Astrocyte (in vitro differentiated cells and primary cell): Measurements from ENCODE around the gene RAB30. TPM values are rescaled to one million over a fixed set of nuclear protein-coding genes. Genes with fewer than 3 reads are reported as not detected.

Source experiments
- DNase-seq: peaks from one replicate; pipeline ENCODE4 v3.0.0-alpha.2; 2010; ENCODE audit warnings: low read depth
- FAIRE-seq: peaks from 2 replicates; lab custom pipeline; 2011; peaks lifted over from hg19 to GRCh38; lab: Jason Lieb, UNC
- H2AFZ ChIP-seq: 2 replicates; pipeline ENCODE4 v1.6.0; 2012; ENCODE audit warnings: low read depth, low read length, inconsistent platforms
- H3K27ac ChIP-seq: 2 replicates; pipeline ENCODE4 v1.5.1; 2011; ENCODE audit warnings: low read depth, low read length, inconsistent platforms
- H3K27me3 ChIP-seq: 2 replicates; pipeline ENCODE4 v1.6.0; 2011; ENCODE audit warnings: low read length, inconsistent platforms; ENCODE audit not compliant: insufficient read depth
- H3K36me3 ChIP-seq: 2 replicates; pipeline ENCODE4 v1.5.1; 2011; ENCODE audit warnings: low read length, inconsistent platforms; ENCODE audit not compliant: insufficient read depth
- H3K4me1 ChIP-seq: 2 replicates; pipeline ENCODE4 v1.5.1; 2011; ENCODE audit warnings: low read length, inconsistent platforms; ENCODE audit not compliant: insufficient read depth
- H3K4me2 ChIP-seq: 2 replicates; pipeline ENCODE4 v1.6.0; 2012; ENCODE audit warnings: low read length, inconsistent platforms
- H3K4me3 ChIP-seq: 2 replicates; pipeline ENCODE4 v1.5.1; 2011; ENCODE audit warnings: low read depth, mild to moderate bottlenecking, low read length, inconsistent platforms; ENCODE audit not compliant: insufficient read depth
- H3K79me2 ChIP-seq: 2 replicates; pipeline ENCODE4 v1.6.0; 2012; ENCODE audit warnings: mild to moderate bottlenecking, low read length, inconsistent platforms; ENCODE audit not compliant: insufficient read depth
- H3K9ac ChIP-seq: 2 replicates; pipeline ENCODE4 v1.6.0; 2012; ENCODE audit warnings: mild to moderate bottlenecking, low read length, inconsistent platforms
- H3K9me3 ChIP-seq: 2 replicates; pipeline ENCODE4 v1.5.1; 2012; ENCODE audit warnings: low read depth, mild to moderate bottlenecking, low read length, inconsistent platforms; ENCODE audit not compliant: insufficient read depth
- H4K20me1 ChIP-seq: 2 replicates; pipeline ENCODE4 v1.6.0; 2012; ENCODE audit warnings: low read length, inconsistent platforms; ENCODE audit not compliant: insufficient read depth
- H3K27ac Mint-ChIP-seq: one replicate; pipeline ENCODE4 v1.8.0; 2021; ENCODE audit warnings: mild to moderate bottlenecking, mixed read lengths; ENCODE audit not compliant: unreplicated experiment
- H3K27me3 Mint-ChIP-seq: one replicate; pipeline ENCODE4 v1.8.0; 2021; ENCODE audit warnings: low read depth, mixed read lengths; ENCODE audit not compliant: unreplicated experiment
- H3K36me3 Mint-ChIP-seq: one replicate; pipeline ENCODE4 v1.8.0; 2021; ENCODE audit warnings: low read depth, mixed read lengths; ENCODE audit not compliant: unreplicated experiment
- H3K4me1 Mint-ChIP-seq: one replicate; pipeline ENCODE4 v1.8.0; 2021; ENCODE audit warnings: low read depth, mixed read lengths; ENCODE audit not compliant: unreplicated experiment
- H3K4me3 Mint-ChIP-seq: one replicate; pipeline ENCODE4 v1.8.0; 2021; ENCODE audit warnings: mild to moderate bottlenecking, moderate library complexity, mixed read lengths; ENCODE audit not compliant: unreplicated experiment
- H3K9me3 Mint-ChIP-seq: one replicate; pipeline ENCODE4 v1.8.0; 2021; ENCODE audit warnings: mild to moderate bottlenecking, mixed read lengths; ENCODE audit not compliant: unreplicated experiment
- CTCF ChIP-seq: IDR thresholded peaks from 2 replicates; pipeline ENCODE4 v1.5.1; 2011; ENCODE audit warnings: low read depth, mild to moderate bottlenecking, inconsistent platforms, low read length, moderate library complexity; ENCODE audit not compliant: insufficient read depth
- EZH2 ChIP-seq: IDR thresholded peaks from 2 replicates; pipeline ENCODE4 v1.6.1; 2012; ENCODE audit warnings: mild to moderate bottlenecking, low read length, inconsistent platforms; ENCODE audit not compliant: insufficient read depth
- total RNA-seq: library from RNA; stranded (reverse); gene quantifications from 2 replicates; pipeline ENCODE4 v1.2.1, GENCODE V29; 2021

The RAB30 gene
- total RNA-seq, 1 donor from 2014 or later = 40.0 TPM

GRCh38 chr11:83087035-83087434 lies 15.3 kb upstream of the RAB30 start:
- Mint-ChIP-seq H3K4me1 (no peaks in the 10 kb centered on the region), H3K27me3 (no peaks in the 10 kb centered on the region), H3K9me3 (no peaks in the 10 kb centered on the region), H3K36me3 (peaks cover 2% of the 10 kb centered on the region), H3K27ac (no peak overlapping the region), H3K4me3 (no peak overlapping the region)
- Histone ChIP-seq H3K4me2 (no peak overlapping the region), H3K27ac (no peak overlapping the region), H3K4me1 (no peaks in the 10 kb centered on the region), H4K20me1 (no peaks in the 10 kb centered on the region), H3K27me3 (no peaks in the 10 kb centered on the region), H3K9ac (no peak overlapping the region), H3K79me2 (no peaks in the 10 kb centered on the region), H2AFZ (no peak overlapping the region), H3K4me3 (no peak overlapping the region), H3K36me3 (no peaks in the 10 kb centered on the region), H3K9me3 (no peaks in the 10 kb centered on the region)
- DNase-seq (no peak), FAIRE-seq (no peak)
- TF ChIP-seq CTCF (no peak), EZH2 (no peak)

- Histone ChIP-seq H3K9ac (no peak overlapping the region), H3K36me3 (no peaks in the 10 kb centered on the region), H3K4me2 (no peak overlapping the region), H3K27me3 (no peaks in the 10 kb centered on the region), H3K4me1 (no peaks in the 10 kb centered on the region), H3K9me3 (no peaks in the 10 kb centered on the region), H2AFZ (no peak overlapping the region), H3K4me3 (no peak overlapping the region), H3K27ac (no peak overlapping the region), H3K79me2 (peaks cover 3% of the 10 kb centered on the region), H4K20me1 (peaks cover 4% of the 10 kb centered on the region)
- DNase-seq (no peak), FAIRE-seq (no peak)
- Mint-ChIP-seq H3K27ac (no peak overlapping the region), H3K4me1 (no peaks in the 10 kb centered on the region), H3K4me3 (no peak overlapping the region), H3K36me3 (peaks cover 7% of the 10 kb centered on the region), H3K27me3 (no peaks in the 10 kb centered on the region), H3K9me3 (no peaks in the 10 kb centered on the region)
- no peak for TF ChIP-seq EZH2
- TF ChIP-seq CTCF = no peak
Measured at GRCh38 chr11:83079820-83080219, 8.1 kb upstream of the RAB30 start.

DNA sequence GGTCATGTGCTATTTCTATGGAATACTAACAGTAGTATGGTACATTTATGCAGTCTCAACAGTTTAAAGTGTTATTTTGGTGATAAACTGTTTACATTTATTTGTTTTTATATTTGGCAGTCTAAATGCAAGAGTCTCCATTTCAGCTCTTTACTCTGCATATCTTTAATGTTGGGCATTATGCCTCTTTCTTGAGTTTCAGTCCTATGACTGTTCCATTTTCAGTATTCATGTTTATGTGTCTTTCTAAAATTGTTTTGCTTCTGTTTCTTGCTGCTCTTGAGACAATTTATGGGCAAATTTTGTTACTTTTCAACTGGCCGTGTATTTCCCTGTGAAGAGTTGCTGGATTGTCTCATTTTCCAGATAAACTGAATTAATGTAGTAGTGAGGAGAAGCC lies 6.6 kb upstream of the RAB30 start:
- Mint-ChIP-seq H3K27me3 (no peaks in the 10 kb centered on the region), H3K27ac (no peak overlapping the region), H3K4me1 (peaks cover 2% of the 10 kb centered on the region), H3K9me3 (no peaks in the 10 kb centered on the region), H3K4me3 (no peak overlapping the region), H3K36me3 (peaks cover 8% of the 10 kb centered on the region)
- H3K9me3 ChIP-seq = no peaks in the 10 kb centered on the region
- peaks cover 3% of the 10 kb centered on the region for H3K4me1 ChIP-seq
- DNase-seq (no peak), FAIRE-seq (no peak)
- no peaks in the 10 kb centered on the region for H3K27me3 ChIP-seq
- H3K4me3 ChIP-seq = no peak overlapping the region
- H3K4me2 ChIP-seq = no peak overlapping the region
- no peak overlapping the region for H3K27ac ChIP-seq
- H4K20me1 ChIP-seq = peaks cover 4% of the 10 kb centered on the region
- peaks cover 7% of the 10 kb centered on the region for H3K36me3 ChIP-seq
- TF ChIP-seq EZH2 (no peak), CTCF (no peak)
- H3K79me2 ChIP-seq = peaks cover 18% of the 10 kb centered on the region
- no peak overlapping the region for H3K9ac ChIP-seq
- no peak overlapping the region for H2AFZ ChIP-seq
